ENCODE measurements around the gene UPB1.

DNA sequence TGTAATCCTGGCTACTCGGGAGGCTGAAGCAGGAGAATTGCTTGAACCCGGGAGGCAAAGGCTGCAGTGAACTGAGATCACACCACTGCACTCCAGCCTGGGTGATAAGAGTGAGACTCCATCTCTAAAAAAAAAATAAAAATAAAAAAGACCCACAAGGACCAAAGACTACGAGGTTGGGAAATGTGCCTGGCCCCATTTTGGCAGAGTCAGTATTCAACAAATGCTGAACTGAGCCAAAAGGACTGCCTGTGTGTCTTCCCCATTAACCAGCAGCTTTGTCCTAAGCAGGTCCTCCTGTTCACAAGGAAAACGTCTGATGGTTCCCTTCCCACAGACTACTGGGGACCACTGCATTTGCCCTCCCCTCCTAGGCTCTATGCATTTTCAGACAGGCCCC lies 40.1 kb upstream of the UPB1 start:
- no peak for TF ChIP-seq POLR2A (IDR thresholded peaks at IDR 0.05)
- TF ChIP-seq, protein P1, sequence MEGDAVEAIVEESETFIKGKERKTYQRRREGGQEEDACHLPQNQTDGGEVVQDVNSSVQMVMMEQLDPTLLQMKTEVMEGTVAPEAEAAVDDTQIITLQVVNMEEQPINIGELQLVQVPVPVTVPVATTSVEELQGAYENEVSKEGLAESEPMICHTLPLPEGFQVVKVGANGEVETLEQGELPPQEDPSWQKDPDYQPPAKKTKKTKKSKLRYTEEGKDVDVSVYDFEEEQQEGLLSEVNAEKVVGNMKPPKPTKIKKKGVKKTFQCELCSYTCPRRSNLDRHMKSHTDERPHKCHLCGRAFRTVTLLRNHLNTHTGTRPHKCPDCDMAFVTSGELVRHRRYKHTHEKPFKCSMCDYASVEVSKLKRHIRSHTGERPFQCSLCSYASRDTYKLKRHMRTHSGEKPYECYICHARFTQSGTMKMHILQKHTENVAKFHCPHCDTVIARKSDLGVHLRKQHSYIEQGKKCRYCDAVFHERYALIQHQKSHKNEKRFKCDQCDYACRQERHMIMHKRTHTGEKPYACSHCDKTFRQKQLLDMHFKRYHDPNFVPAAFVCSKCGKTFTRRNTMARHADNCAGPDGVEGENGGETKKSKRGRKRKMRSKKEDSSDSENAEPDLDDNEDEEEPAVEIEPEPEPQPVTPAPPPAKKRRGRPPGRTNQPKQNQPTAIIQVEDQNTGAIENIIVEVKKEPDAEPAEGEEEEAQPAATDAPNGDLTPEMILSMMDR (IDR thresholded peaks at IDR 0.05) = no peak
